UCSD-AML1 (cell line): ENCODE data around the gene VWA2.

Source experiments
- DNase-seq: peaks from one replicate; lab custom pipeline; 2025; ENCODE audit not compliant: unreplicated experiment; lab: John Stamatoyannopoulos, UW

The VWA2 gene

GRCh38 chr10:114274616-114275453 is 35.8 kb downstream of the VWA2 start:
- no peak for DNase-seq

DNA sequence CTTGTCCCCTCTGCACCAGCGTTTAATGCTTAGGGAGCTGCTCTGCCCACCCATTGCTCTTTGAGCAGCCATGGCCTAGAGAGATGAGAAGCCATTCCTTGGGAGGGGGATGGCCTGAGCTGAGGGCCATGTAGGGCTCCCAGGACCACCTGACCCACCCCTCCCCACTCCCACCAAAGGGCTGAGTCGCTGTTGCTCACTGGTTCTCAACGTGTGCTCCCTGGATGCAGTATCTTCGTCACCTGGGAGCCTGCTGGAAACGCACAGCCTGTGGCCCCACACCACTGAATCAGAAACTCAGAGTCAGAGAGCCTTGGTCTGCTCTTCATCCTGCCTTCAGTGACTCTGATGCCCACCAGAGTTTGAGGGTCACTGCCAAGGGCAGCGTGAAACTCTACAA is 37.0 kb downstream of the VWA2 start:
- no peak for DNase-seq

DNA sequence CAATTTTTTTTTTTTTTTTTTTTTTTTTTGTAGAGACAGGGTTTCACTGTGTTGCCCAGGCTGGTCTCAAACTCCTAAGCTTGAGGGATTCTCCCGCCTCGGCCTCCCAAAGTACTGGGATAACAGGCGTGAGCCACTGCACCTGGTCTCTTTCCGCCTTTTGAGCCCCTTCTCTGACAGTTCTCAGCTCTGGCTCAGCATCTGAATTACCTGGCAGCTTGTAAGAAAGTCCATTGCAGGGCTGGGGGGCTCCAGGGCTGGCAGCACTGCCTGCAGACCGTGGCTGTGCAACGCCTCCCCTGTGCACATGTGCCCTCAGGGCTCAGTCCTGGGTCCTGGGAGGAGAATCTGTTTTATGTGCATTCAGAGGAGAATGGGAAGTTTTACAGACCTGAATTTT is 37.6 kb downstream of the VWA2 start:
- no peak for DNase-seq

- DNase-seq = no peak
Observed at GRCh38 chr10:114278140-114278883, 39.3 kb downstream of the VWA2 start.

DNA sequence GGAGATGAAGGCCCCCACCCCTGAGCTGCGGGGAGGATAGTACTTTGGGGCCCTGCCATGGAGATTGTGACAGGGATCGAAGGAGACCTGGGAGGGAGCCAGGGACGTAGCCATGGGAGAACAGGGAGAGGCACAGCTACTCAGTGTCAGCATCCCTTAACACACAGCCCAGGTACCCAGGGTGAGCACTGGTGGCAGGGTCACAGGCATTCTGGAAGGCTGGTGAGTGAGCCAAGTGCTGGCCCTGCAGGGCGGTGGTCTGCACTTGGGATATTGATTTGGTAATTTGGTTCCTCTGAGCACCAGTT is 39.8 kb downstream of the VWA2 start:
- no peak for DNase-seq

DNA sequence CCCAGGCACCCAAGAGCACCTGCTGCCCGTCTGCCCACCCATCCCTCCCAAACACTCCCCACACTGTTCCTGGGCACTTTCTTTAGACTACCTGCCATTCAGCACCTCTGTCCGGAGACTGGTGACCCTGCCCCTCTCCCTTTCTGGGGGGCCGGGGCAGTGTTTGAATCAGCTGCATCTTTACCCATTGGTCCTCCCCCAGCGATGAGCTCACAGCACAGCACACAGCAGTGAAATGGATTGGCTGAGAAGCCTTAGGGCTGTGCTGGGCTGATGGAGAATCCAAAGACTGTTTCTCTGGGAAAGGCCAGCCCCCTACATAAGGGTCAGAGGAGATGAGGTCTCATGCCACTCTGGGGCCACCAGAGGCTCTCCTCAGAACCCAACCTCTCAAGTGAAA is 40.2 kb downstream of the VWA2 start:
- no peak for DNase-seq

DNA sequence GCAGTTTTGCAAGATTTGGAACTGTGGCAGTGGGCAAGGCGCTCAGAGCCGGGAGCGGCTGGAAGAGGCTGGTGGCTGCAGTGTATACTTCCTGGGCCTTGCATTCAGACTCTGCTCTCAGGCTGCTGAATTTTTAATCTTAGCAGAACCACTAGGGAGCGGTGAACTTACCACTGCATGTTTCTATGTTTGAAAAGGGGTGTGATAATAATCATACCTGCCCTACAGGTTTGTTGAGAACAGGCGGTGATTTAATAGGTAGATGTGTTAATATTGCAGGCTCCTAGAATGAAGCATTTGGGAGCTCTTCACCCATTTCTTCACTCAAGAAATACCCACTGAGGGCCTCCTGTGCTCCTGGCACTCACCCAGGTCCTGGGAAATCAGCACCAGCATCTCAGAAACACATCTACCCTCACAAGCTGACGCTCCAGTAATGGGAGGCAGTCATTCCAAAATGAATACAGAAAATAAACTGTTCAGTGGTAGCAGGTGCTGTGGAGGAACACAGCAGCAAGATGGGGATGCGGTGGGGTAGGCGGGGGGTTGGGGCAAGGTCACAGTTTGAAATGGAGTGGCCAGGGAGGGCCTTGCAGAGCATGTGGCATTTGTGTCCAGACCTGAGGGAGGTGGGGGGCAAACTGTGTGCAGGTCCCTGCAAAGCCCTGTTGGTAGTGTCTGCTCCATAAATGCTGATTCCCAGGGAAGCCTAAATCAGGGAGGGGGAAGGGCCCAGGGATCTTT is 41.0 kb downstream of the VWA2 start:
- no peak for DNase-seq

GRCh38 chr10:114281006-114281405 is 42.0 kb downstream of the VWA2 start:
- no peak for DNase-seq

GRCh38 chr10:114281461-114281860 is 42.4 kb downstream of the VWA2 start:
- DNase-seq = no peak

GRCh38 chr10:114282526-114282925 is 43.5 kb downstream of the VWA2 start:
- DNase-seq = no peak

- no peak for DNase-seq
Observed at GRCh38 chr10:114283091-114283490, 44.0 kb downstream of the VWA2 start.

GRCh38 chr10:114283535-114284234 is 44.6 kb downstream of the VWA2 start:
- no peak for DNase-seq

DNA sequence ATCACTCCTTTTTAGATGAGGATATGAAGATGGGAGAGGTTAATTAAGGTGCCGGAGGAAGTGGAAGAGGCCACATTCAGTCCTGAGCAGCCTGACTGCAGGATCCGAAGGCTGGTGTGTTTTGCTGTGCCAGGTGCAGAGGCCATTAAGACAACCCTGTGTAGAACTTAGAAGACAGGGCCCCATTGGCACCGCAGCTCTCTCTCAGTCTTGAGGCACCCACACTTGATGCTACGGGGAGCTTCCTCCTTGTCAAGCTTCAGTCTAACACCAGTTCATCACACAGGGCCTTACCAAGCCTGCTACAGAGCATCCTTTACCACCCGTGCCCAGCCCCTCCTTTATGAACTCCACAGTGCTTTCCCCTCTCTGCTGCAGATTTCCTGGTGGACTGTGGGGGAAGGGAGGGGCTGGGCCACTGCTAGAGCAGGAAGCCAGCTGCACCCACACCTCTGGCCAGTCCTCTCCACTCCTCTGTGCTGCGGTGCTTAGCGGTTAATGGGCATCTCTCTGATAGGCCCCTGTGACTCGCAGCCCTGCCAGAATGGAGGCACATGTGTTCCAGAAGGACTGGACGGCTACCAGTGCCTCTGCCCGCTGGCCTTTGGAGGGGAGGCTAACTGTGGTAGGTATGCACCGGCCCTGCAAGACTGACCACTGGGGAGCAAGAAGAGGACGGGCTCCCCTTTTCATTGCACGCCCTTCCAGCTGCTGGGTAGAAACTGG is 45.5 kb downstream of the VWA2 start:
- no peak for DNase-seq

- no peak for DNase-seq
Observed at GRCh38 chr10:114285961-114286441, 46.9 kb downstream of the VWA2 start.

- no peak for DNase-seq
Observed at GRCh38 chr10:114286921-114287320, 47.9 kb downstream of the VWA2 start.

DNA sequence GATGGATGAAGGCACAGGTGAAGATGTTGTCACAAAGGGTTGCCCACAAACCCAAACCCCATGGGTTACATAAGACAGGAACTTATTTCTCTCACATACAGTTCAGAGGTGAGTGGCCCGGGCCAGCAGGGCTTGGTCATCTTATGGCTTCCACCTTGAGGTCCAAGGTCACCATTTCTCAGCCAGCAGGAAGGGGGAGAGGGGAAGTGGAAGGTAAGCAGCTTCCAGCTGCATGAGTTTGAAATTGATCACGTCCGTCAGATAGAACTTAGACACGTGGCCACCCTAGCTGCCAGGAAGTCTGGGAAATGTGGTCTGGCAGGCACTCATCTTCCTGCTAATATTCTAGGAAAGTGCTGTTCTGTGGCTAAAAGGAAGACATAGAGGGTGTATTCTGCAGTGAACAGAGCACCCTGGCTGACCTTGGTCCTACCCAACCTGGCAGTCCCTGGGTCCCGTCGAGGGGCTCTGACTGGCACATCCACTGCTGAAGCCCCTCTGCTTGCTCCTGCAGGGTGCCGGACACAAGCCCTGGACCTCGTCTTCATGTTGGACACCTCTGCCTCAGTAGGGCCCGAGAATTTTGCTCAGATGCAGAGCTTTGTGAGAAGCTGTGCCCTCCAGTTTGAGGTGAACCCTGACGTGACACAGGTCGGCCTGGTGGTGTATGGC is 49.5 kb downstream of the VWA2 start:
- no peak for DNase-seq

DNA sequence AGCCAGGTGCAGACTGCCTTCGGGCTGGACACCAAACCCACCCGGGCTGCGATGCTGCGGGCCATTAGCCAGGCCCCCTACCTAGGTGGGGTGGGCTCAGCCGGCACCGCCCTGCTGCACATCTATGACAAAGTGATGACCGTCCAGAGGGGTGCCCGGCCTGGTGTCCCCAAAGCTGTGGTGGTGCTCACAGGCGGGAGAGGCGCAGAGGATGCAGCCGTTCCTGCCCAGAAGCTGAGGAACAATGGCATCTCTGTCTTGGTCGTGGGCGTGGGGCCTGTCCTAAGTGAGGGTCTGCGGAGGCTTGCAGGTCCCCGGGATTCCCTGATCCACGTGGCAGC is 50.0 kb downstream of the VWA2 start:
- DNase-seq = no peak

DNA sequence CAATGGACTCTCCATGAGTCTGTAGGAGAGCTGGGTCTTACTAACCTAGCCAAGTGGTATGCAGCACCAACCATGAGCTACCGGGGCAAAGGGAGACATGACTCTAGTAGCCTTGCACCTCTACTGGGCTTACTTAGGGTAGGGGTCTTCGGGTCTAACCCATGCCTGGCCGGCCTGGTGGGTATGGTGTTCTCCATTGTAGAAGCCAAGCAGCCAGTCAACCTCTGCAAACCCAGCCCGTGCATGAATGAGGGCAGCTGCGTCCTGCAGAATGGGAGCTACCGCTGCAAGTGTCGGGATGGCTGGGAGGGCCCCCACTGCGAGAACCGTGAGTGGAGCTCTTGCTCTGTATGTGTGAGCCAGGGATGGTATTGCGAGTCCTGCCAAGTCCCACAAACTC is 51.0 kb downstream of the VWA2 start:
- no peak for DNase-seq

GRCh38 chr10:114291076-114291475 is 52.0 kb downstream of the VWA2 start:
- DNase-seq = no peak

DNA sequence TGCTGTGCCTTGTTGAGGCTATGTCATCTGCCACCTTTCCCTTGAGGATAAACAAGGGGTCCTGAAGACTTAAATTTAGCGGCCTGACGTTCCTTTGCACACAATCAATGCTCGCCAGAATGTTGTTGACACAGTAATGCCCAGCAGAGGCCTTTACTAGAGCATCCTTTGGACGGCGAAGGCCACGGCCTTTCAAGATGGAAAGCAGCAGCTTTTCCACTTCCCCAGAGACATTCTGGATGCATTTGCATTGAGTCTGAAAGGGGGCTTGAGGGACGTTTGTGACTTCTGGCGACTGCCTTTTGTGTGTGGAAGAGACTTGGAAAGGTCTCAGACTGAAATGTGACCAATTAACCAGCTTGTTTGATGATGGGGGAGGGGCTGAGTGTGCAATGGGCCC is 52.5 kb downstream of the VWA2 start:
- no peak for DNase-seq
